Panc1 (cell line): ENCODE measurements around the gene C14orf132. TPM values are rescaled to one million over a fixed set of nuclear protein-coding genes. Genes with fewer than 3 reads are reported as not detected.

Source experiments
- ATAC-seq: fragments of 200-7000 bp; cut with Tn5 transposase; 2 replicates; pipeline ENCODE4 v1.9.1; 2020; ENCODE audit warnings: mild to moderate bottlenecking, moderate library complexity
- BruUV-seq: library from RNA; stranded (reverse); fragments of 400-500 nt; replicated peaks from 2 replicates; lab custom pipeline; 2021; lab: Mats Ljungman, UMichigan
- CTCF ChIA-PET: fragments of 300-600 bp; sonication (Branson Sonifier 250); formaldehyde crosslinking; loops from one replicate; lab custom pipeline; 2022; ENCODE audit warnings: antibody characterized with exemption; lab: Charles Lee
- POLR2A ChIA-PET: fragments of 300-600 bp; sonication (Branson Sonifier 250); formaldehyde crosslinking; loops from one replicate; lab custom pipeline; 2022; ENCODE audit warnings: antibody characterized with exemption; lab: Charles Lee
- DNase-seq: peaks from one replicate; pipeline ENCODE4 v3.0.0-alpha.2; 2010; ENCODE audit warnings: low read depth, low spot score
- H3K27ac ChIP-seq: 2 replicates; pipeline ENCODE4 v1.5.1; 2011; ENCODE audit warnings: mild to moderate bottlenecking, low read length, inconsistent platforms
- H3K27me3 ChIP-seq: fragments of 200-500 bp; sonication (Bioruptor generic); 2 replicates; pipeline ENCODE4 v1.6.0; 2014; ENCODE audit warnings: low read length, inconsistent platforms; ENCODE audit not compliant: control insufficient read depth, insufficient read depth
- H3K36me3 ChIP-seq: fragments of 200-500 bp; sonication (Bioruptor generic); 2 replicates; pipeline ENCODE4 v1.5.1; 2014; ENCODE audit warnings: inconsistent platforms, mild to moderate bottlenecking, low read length, moderate library complexity; ENCODE audit not compliant: control insufficient read depth, insufficient read depth
- H3K4me1 ChIP-seq: 2 replicates; pipeline ENCODE4 v1.5.1; 2011; ENCODE audit warnings: inconsistent platforms, mild to moderate bottlenecking, low read length, moderate library complexity; ENCODE audit not compliant: control insufficient read depth, insufficient read depth
- H3K4me3 ChIP-seq, 2 experiments: 2 replicates each; pipeline ENCODE4 v1.5.1; 2011 to 2012; ENCODE audit warnings: low read depth in 2 of 2, low read length in 2 of 2, mild to moderate bottlenecking in 2 of 2, inconsistent platforms in 1 of 2, moderate library complexity in 1 of 2
- H3K9me3 ChIP-seq: fragments of 200-500 bp; sonication (Bioruptor generic); 2 replicates; pipeline ENCODE4 v1.5.1; 2014; ENCODE audit warnings: low read depth, mild to moderate bottlenecking, inconsistent platforms, low read length, moderate library complexity; ENCODE audit not compliant: control insufficient read depth, insufficient read depth
- POLR2AphosphoS5 ChIP-seq: IDR thresholded peaks from 2 replicates; pipeline ENCODE4 v1.6.1; 2012; ENCODE audit warnings: mild to moderate bottlenecking, low read depth, low read length, moderate library complexity
- SIN3A ChIP-seq: IDR thresholded peaks from 2 replicates; pipeline ENCODE4 v1.6.1; 2012; ENCODE audit warnings: low read depth, mild to moderate bottlenecking, low read length, moderate library complexity, borderline replicate concordance; ENCODE audit not compliant: insufficient read depth
- TCF7L2 ChIP-seq: IDR thresholded peaks from 2 replicates; pipeline ENCODE4 v1.6.1; 2011; ENCODE audit warnings: mild to moderate bottlenecking, low read depth, low read length, inconsistent platforms
- in situ Hi-C: cut with HindIII; loops from 2 replicates; pipeline ENCODE4 v1.10.0; 2016; ENCODE audit warnings: low sequenced_read_pairs, low pct_unique_long_range_greater_than_20kb
- intact Hi-C: fragments of 100-400 bp; cut with micrococcal nuclease; formaldehyde crosslinking; loops from one replicate; pipeline ENCODE4 v1.10.0; 2022; ENCODE audit not compliant: unreplicated experiment
- total RNA-seq: library from RNA; stranded (reverse); gene quantifications from one replicate; pipeline ENCODE4 v1.2.1, GENCODE V29; 2021; ENCODE audit not compliant: unreplicated experiment
- TF ChIP-seq, protein P1 (sequence below): fragments of 450-650 bp; IDR thresholded peaks from 2 replicates; pipeline ENCODE4 v1.5.1; 2017; ENCODE audit warnings: mild to moderate bottlenecking
- TF ChIP-seq, protein P2 (sequence below), 2 experiments: IDR thresholded peaks; 2 replicates each; pipeline ENCODE4 v1.6.1; 2011 to 2012; ENCODE audit warnings: low read depth in 2 of 2, control low read depth in 1 of 2, low read length in 1 of 2, mild to moderate bottlenecking in 1 of 2, moderate library complexity in 1 of 2; ENCODE audit not compliant: insufficient read depth in 1 of 2

Gene C14orf132
- total RNA-seq, 1 experiment from 2014 or later, result 23.0 TPM

DNA sequence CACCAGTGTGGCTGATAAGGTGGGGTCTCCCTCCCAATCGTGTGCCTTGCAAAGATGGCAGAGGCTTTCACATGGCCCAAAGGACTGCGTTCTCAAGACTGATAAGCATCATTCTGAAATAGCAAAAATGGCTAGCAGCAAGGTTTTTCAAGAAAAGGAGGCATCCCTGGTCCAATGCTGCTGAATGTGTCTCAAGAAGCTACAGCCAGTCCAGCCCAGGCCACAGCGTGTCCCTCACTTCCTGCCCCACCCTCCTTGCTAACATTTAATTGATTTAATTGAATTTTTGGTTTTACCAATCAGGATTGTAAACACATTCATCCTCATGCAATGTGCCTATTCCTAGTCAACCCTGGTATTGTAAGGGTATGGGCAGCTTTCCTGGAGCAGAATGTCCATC lies 55.9 kb downstream of the C14orf132 start:
- Histone ChIP-seq H3K4me3 (no peak overlapping the region), H3K27me3 (no peaks in the 10 kb centered on the region), H3K9me3 (no peaks in the 10 kb centered on the region), H3K36me3 (no peaks in the 10 kb centered on the region), H3K27ac (peak overlapping the region; percentile 68), H3K4me1 (peaks cover 12% of the 10 kb centered on the region)
- TF ChIP-seq, protein P1, sequence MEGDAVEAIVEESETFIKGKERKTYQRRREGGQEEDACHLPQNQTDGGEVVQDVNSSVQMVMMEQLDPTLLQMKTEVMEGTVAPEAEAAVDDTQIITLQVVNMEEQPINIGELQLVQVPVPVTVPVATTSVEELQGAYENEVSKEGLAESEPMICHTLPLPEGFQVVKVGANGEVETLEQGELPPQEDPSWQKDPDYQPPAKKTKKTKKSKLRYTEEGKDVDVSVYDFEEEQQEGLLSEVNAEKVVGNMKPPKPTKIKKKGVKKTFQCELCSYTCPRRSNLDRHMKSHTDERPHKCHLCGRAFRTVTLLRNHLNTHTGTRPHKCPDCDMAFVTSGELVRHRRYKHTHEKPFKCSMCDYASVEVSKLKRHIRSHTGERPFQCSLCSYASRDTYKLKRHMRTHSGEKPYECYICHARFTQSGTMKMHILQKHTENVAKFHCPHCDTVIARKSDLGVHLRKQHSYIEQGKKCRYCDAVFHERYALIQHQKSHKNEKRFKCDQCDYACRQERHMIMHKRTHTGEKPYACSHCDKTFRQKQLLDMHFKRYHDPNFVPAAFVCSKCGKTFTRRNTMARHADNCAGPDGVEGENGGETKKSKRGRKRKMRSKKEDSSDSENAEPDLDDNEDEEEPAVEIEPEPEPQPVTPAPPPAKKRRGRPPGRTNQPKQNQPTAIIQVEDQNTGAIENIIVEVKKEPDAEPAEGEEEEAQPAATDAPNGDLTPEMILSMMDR, result no peak
- TF ChIP-seq, protein P2, sequence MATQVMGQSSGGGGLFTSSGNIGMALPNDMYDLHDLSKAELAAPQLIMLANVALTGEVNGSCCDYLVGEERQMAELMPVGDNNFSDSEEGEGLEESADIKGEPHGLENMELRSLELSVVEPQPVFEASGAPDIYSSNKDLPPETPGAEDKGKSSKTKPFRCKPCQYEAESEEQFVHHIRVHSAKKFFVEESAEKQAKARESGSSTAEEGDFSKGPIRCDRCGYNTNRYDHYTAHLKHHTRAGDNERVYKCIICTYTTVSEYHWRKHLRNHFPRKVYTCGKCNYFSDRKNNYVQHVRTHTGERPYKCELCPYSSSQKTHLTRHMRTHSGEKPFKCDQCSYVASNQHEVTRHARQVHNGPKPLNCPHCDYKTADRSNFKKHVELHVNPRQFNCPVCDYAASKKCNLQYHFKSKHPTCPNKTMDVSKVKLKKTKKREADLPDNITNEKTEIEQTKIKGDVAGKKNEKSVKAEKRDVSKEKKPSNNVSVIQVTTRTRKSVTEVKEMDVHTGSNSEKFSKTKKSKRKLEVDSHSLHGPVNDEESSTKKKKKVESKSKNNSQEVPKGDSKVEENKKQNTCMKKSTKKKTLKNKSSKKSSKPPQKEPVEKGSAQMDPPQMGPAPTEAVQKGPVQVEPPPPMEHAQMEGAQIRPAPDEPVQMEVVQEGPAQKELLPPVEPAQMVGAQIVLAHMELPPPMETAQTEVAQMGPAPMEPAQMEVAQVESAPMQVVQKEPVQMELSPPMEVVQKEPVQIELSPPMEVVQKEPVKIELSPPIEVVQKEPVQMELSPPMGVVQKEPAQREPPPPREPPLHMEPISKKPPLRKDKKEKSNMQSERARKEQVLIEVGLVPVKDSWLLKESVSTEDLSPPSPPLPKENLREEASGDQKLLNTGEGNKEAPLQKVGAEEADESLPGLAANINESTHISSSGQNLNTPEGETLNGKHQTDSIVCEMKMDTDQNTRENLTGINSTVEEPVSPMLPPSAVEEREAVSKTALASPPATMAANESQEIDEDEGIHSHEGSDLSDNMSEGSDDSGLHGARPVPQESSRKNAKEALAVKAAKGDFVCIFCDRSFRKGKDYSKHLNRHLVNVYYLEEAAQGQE (IDR thresholded peaks at IDR 0.05; ENCODE audit: insufficient read depth in 1 of 2, low read depth in 2 of 2, low read length in 1 of 2), result no peak
- TF ChIP-seq TCF7L2 (no peak), SIN3A (no peak), POLR2AphosphoS5 (no peak)
- ATAC-seq (no peak), DNase-seq (no peak)
- intact Hi-C loops, result loop anchor here (5.0 kb wide), 1 partner anchor 98 kb away; no protein-coding TSS in a partner anchor
- ChIA-PET POLR2A (no interaction called here), CTCF (no interaction called here)
- in situ Hi-C loops, result no loop called here
- BruUV-seq, result no TSS peak

DNA sequence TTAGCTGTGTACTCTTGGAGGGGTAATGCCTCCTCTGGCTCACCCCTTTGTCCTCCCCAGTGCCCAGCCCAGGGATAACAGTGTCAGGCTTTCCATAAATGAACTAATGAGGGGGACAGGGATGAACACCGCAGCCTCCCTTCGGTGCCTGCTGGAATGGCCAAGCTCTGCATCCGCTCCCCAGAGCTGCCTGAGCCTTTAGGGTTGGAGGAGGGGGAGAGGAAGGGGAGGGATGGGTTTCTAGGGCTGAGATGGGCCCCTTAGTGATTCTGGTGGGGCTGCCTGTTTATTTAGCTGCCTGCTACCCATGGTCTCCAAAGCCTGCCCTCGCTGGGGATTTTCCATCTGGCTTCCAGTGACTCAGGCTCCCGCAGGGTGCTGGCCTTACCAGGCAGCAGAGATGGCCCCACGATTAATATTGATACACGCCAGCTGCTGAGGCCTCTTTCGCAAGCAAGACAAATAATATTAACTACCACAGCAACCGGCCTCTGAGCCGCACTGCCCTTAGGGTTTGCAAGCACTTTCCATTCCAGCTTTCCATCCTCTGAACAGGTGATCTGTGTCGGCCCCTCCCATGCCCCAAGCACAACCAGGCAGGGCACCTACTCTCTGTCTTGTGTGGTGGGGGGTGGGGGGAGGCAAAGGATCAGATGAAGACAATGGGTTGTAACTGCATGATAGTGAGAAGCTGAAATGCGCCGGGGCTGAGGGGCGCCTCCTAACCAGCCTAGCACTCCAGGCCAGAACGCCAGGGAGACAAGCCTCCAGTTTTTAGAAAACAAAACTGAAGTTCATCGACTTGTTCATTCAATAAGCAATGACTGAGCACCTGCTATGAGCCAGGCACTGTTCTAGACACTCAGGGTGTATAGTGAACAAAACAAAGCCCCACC lies 56.7 kb downstream of the C14orf132 start:
- intact Hi-C loops, result loop anchor here (5.0 kb wide), 1 partner anchor 99 kb away; no protein-coding TSS in a partner anchor
- in situ Hi-C loops, result no loop called here
- Histone ChIP-seq H3K9me3 (no peaks in the 10 kb centered on the region), H3K36me3 (no peaks in the 10 kb centered on the region), H3K27me3 (no peaks in the 10 kb centered on the region), H3K4me3 (no peak overlapping the region), H3K27ac (peak overlapping the region; percentile 68), H3K4me1 (peaks cover 12% of the 10 kb centered on the region)
- no TSS peak for BruUV-seq
- TF ChIP-seq, protein P2 (IDR thresholded peaks at IDR 0.05; ENCODE audit: insufficient read depth in 1 of 2, low read depth in 2 of 2, low read length in 1 of 2), result no peak
- no peak for TF ChIP-seq TCF7L2
- TF ChIP-seq POLR2AphosphoS5, result no peak
- no peak for TF ChIP-seq SIN3A
- TF ChIP-seq, protein P1, result no peak
- ATAC-seq (peak; percentile 73), DNase-seq (no peak)
- POLR2A ChIA-PET, result no interaction called here
- CTCF ChIA-PET, result no interaction called here
